Activated CD4-positive, alpha-beta T cell treated with anti-CD3 and anti-CD28 coated beads, Interleukin-2, amount 10 ng/mL, durations not matched to agents 7 days and 5 days (primary cell): Measurements from ENCODE around the gene VDAC1. TPM values are rescaled to one million over a fixed set of nuclear protein-coding genes. Genes with fewer than 3 reads are reported as not detected.
A peak's percentile ranks its signal among the peaks of the same experiment; 100 is the strongest.
"Not testable (repeated sequence)": the region's sequence is repeated elsewhere in the genome, so short reads cannot be mapped to it uniquely, and the experiment has no call there.

ENCODE experiments used
- CTCF ChIA-PET: fragments of 350-600 bp; sonication (Branson Sonifier 250); formaldehyde crosslinking; loops from one replicate; lab custom pipeline; 2021; ENCODE audit warnings: antibody characterized with exemption; lab: Charles Lee
- POLR2A ChIA-PET: fragments of 350-600 bp; sonication (Branson Sonifier 250); formaldehyde crosslinking; loops from one replicate; lab custom pipeline; 2021; ENCODE audit warnings: antibody characterized with exemption; lab: Charles Lee
- DNase-seq: peaks from one replicate; pipeline ENCODE4 v3.0.0-alpha.2; 2020
- H3K27ac Mint-ChIP-seq: one replicate; pipeline ENCODE4 v1.8.0; 2021; ENCODE audit warnings: mild to moderate bottlenecking, moderate library complexity, mixed read lengths
- H3K27me3 Mint-ChIP-seq: one replicate; pipeline ENCODE4 v1.8.0; 2021; ENCODE audit warnings: mixed read lengths
- H3K36me3 Mint-ChIP-seq: one replicate; pipeline ENCODE4 v1.8.0; 2021; ENCODE audit warnings: low read depth, mixed read lengths
- H3K4me1 Mint-ChIP-seq: one replicate; pipeline ENCODE4 v1.8.0; 2021; ENCODE audit warnings: mixed read lengths
- H3K4me3 Mint-ChIP-seq: one replicate; pipeline ENCODE4 v1.8.0; 2021; ENCODE audit warnings: mild to moderate bottlenecking, moderate library complexity, mixed read lengths
- H3K9me3 Mint-ChIP-seq: one replicate; pipeline ENCODE4 v1.8.0; 2021; ENCODE audit warnings: mixed read lengths
- total RNA-seq, 2 experiments: library from RNA; stranded (reverse); gene quantifications; one replicate each; pipeline ENCODE4 v1.2.3, GENCODE V29; 2021

VDAC1 gene
- total RNA-seq, 2 experiments from 2014 or later, result 184 to 208 TPM

DNA sequence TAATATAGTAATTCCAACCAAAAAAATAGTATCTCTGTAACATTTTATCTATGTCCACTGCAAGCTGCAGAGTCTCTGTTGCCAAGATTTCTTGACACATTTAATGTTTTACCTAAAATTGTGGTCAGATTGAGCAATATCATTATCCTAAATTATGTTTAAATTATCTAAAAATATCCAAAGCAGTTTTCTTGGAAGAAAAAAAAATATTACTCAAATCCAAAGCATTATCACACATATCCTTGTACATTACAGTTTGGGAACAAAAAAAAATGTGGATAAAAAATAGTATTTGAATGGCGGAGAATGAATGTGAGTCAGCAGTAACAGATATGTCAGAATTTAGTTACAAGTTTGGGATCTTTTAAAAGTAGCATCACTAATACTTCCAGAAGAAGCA is 48.6 kb downstream of the VDAC1 start:
- H3K27ac Mint-ChIP-seq, H3K9me3 Mint-ChIP-seq, POLR2A ChIA-PET, H3K4me3 Mint-ChIP-seq, H3K27me3 Mint-ChIP-seq, DNase-seq: not testable (repeated sequence)
- Mint-ChIP-seq H3K4me1 (peaks cover 20% of the 10 kb centered on the region), H3K36me3 (peaks cover 36% of the 10 kb centered on the region)
- CTCF ChIA-PET, result interaction anchor here (0.7 kb wide), 1 partner anchor 13 kb away, joined by 5 read pairs; no protein-coding TSS in a partner anchor

DNA sequence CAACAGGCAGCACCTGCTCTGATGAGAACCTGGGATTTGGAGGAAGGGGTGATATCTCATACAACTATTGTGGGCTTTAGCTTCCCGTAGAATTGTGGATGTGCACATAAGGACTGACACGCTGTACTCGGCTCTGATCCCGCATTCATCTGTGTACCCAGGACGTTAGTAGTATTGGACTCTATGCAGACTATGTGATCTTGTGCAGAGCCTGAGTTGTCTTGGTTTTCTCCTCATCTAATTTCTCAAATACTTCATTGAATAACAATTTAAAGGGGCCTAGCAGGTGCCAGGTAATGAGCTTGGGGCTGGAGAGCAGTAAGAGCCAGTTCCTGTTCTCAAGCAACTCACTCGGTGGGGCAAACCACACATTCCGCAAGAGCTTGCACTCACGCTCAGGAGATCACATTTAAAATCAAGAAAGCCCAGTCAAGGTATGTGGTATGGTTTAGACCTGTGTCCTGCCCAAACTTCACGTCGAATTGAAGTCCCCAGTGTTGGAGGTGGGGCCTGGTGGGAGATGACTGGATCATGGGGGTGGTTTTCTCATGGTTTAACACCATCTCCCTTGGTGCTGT is 51.1 kb downstream of the VDAC1 start:
- Mint-ChIP-seq H3K4me1 (peaks cover 9% of the 10 kb centered on the region), H3K27me3 (no peaks in the 10 kb centered on the region), H3K9me3 (no peaks in the 10 kb centered on the region), H3K27ac (no peak overlapping the region), H3K36me3 (peaks cover 28% of the 10 kb centered on the region), H3K4me3 (no peak overlapping the region)
- DNase-seq, result no peak
- CTCF ChIA-PET, result interaction anchor here (1.3 to 2.3 kb wide), 2 partner anchors 9 to 48 kb away, joined by 5 to 10 read pairs; no protein-coding TSS in a partner anchor
- POLR2A ChIA-PET, result no interaction called here

DNA sequence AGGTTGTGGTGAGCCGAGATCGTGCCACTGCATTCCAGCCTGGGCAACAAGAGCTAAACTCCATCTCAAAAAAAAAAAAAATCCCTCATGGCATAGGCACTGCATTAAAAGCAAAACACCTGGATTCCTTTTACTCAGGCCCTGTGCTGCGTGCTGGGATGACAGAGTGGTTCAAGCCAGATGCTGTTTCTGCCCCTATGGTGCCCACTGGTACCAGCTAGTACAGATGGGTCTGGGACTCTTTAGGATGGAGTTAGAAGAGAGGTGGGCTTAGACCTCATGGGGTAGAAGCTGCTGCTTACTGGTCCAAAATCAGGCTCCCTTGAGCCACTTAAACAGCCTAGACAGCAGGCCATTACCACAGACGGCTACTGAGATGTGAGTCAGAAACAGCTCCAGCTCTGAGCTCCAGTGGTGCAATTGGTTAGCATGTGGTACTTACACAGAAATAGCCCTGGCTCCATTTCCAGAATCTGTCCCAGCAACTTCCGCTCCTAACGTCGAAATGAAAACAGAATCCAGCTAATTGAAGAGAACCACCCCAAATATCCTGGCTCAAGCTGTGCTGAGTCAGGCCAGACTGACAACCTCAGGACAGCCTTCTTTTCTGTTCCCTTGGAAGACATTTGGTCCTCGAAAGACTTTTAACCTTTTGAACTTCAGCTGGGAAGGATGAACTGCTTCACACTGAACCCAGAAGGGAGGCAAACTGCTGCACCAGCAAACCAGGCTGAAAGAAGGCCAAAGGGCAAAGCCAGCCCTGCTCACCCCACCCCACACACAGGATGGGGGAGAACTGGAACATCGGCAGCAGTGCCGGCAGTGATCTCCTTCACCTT is 51.8 kb downstream of the VDAC1 start:
- Mint-ChIP-seq H3K27me3 (no peaks in the 10 kb centered on the region), H3K9me3 (no peaks in the 10 kb centered on the region), H3K27ac (no peak overlapping the region), H3K36me3 (peaks cover 28% of the 10 kb centered on the region), H3K4me1 (peaks cover 7% of the 10 kb centered on the region), H3K4me3 (no peak overlapping the region)
- CTCF ChIA-PET, result interaction anchor here (2.3 kb wide), 1 partner anchor 10 kb away, joined by 10 read pairs; no protein-coding TSS in a partner anchor
- POLR2A ChIA-PET, result no interaction called here
- DNase-seq, result no peak

DNA sequence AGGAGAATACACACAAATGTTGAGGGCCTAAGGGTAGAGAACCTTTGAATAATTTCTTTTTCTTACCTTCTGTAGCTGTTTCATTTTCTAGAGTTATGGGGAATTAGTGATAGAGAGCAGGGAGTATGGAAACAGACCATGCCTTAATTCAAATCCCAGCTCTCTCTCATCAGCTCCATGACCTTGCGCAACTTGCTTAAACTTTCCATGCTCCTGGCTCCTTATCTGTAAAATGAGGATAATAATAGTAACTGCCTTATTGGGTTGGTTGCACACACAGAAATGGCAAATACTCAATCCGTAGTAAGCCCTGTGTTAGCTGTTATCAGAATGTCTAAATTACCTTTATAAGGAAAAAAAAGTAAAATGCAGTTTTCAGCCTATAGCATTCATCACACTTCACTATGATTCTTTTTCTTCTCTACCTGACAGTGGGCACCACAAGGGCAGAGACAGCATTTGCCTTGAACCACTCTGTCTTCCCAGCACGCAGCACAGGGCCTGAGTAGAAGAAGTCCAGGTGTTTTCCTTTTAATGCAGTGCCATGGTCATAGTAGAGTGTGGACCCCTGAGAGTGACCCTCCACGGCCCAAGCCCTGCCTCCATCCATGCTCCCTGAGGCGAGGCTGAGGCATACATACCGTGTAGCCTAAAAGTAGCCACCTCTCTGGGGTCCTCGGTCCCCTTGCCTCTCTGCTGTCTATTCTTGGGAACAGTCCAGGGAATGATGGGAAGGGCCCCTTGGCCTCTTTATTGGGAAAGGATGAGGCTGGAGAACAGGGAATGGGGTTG is 53.8 kb downstream of the VDAC1 start:
- Mint-ChIP-seq H3K9me3 (no peaks in the 10 kb centered on the region), H3K4me1 (no peaks in the 10 kb centered on the region), H3K4me3 (no peak overlapping the region), H3K36me3 (peaks cover 17% of the 10 kb centered on the region), H3K27me3 (no peaks in the 10 kb centered on the region), H3K27ac (no peak overlapping the region)
- DNase-seq, result no peak
- POLR2A ChIA-PET, result no interaction called here
- CTCF ChIA-PET, result interaction anchor here (0.8 kb wide), 1 partner anchor 17 kb away, joined by 3 read pairs; no protein-coding TSS in a partner anchor

DNA sequence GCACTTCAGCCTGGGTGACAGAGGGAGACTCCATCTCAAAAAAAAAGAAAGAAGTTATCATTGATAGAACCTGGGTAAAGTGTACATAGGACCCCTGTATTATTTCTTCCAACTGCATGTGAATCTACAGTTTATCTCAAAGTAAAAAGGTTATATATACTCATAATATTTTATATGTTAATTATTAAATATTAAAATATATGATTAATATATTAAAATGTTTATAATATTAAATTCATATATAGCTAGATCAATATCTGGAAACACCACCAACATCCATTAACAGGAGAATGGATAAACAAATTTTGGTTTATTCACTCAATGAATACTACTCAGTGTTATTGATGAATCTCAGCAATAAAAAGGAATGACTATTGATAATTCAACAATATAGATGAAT is 56.1 kb downstream of the VDAC1 start:
- DNase-seq, result no peak
- Mint-ChIP-seq H3K27ac (no peak overlapping the region), H3K36me3 (peaks cover 1% of the 10 kb centered on the region), H3K4me3 (no peak overlapping the region), H3K27me3 (peaks cover 3% of the 10 kb centered on the region), H3K9me3 (no peaks in the 10 kb centered on the region), H3K4me1 (no peaks in the 10 kb centered on the region)
- CTCF ChIA-PET, result no interaction called here
- POLR2A ChIA-PET, result no interaction called here

DNA sequence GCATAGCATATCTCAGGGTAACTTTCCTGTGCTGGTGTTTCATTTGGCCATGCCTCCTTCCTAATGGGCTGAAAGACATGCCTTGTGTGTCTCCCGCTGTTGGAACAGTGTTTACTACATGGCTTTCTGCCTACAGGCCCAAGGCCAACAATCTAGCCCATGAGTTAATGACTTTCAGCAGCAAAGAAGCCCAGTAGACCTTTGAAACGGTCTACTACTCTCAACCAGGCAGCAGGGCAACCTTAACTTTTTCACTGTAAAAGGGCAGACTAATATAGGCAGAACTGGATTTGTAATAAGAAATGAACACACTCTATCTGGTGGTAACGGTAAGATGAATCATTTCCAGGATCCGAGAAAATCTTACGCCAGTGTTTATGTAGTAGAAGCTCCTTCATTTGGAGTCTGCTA is 57.3 kb downstream of the VDAC1 start:
- H3K4me3 Mint-ChIP-seq, result no peak overlapping the region
- H3K4me1 Mint-ChIP-seq, result no peaks in the 10 kb centered on the region
- ChIA-PET POLR2A (no interaction called here), CTCF (interaction anchor here (0.7 to 0.9 kb wide), 2 partner anchors 13 to 19 kb away, joined by 3 read pairs; no protein-coding TSS in a partner anchor)
- H3K27me3 Mint-ChIP-seq, result peaks cover 3% of the 10 kb centered on the region
- no peaks in the 10 kb centered on the region for H3K36me3 Mint-ChIP-seq
- H3K27ac Mint-ChIP-seq, result no peak overlapping the region
- no peaks in the 10 kb centered on the region for H3K9me3 Mint-ChIP-seq
- DNase-seq, result no peak

DNA sequence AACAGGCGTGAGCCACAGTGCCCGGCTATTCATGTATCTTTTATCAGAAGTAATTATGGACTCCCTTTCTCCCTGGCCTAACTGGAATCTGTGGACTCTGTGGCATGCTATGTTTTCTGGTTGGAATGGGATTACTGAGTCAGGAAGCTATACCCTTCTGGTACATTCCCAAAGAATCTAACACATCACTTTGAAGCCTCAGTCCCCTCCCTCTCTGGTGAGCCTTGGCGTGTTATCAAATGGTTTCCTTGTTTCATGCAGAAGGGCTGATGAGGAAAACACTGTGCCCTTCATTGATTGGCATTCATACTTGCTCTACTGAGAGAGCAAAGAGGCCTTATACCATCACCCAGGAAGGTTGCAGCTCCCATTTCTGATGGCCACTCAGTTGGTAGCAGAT is 59.2 kb downstream of the VDAC1 start:
- Mint-ChIP-seq H3K36me3 (no peaks in the 10 kb centered on the region), H3K9me3 (no peaks in the 10 kb centered on the region), H3K27ac (no peak overlapping the region), H3K4me3 (no peak overlapping the region), H3K4me1 (no peaks in the 10 kb centered on the region), H3K27me3 (peaks cover 5% of the 10 kb centered on the region)
- DNase-seq, result no peak
- ChIA-PET CTCF (interaction anchor here (1.0 to 1.1 kb wide), 2 partner anchors 11 to 15 kb away, joined by 3 to 5 read pairs; no protein-coding TSS in a partner anchor), POLR2A (no interaction called here)

DNA sequence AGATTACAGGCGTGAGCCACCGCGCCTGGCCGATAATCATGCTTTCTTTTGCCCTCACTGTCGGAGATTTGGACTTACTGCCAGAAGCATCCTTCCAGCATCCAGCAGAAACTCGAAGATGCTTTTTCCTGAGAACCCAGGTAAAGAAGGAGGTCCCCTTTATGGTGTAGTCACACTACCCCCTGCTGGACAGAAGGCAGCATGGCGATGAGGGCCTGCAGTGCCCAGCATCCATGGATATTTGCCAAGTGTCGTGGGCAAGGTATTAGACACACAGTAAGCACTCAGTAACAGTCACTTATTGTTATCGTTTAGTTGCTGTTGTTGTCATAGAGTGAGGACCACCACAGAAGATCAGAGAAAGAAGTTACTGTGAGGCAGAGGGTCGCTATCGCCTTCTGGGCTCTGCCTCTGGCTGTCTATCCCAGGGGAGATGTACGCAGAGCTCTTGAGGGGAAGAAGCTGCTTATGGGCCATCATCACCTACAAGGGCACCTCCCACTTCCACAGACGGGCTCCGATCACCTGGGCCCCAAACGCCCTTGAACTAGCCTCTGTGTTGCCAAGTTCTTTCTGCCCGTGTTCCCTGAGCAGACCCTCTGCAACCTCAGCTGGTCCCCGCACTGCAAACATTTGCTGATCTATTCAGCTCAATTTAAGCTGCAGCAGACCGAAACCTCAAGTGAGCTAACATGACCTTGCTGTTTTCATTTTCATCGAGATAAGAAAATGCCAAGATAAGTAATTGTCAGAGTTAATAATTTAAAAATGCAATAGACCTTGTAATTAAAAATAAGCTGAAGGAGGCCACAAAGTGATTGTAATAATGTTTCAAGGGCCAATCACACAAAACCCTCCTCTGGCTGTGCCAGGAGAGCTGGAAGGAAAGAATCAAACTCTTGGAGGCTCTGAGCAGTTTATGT is 60.3 kb downstream of the VDAC1 start:
- peaks cover 5% of the 10 kb centered on the region for H3K27me3 Mint-ChIP-seq
- POLR2A ChIA-PET, result no interaction called here
- no peaks in the 10 kb centered on the region for H3K9me3 Mint-ChIP-seq
- H3K27ac Mint-ChIP-seq, result no peak overlapping the region
- no peak overlapping the region for H3K4me3 Mint-ChIP-seq
- CTCF ChIA-PET, result interaction anchor here (0.5 to 1.1 kb wide), 4 partner anchors 9 to 123 kb away, joined by 3 to 5 read pairs (median 3); no protein-coding TSS in a partner anchor
- DNase-seq, result peak; percentile 37
- no peaks in the 10 kb centered on the region for H3K36me3 Mint-ChIP-seq
- H3K4me1 Mint-ChIP-seq, result no peaks in the 10 kb centered on the region

DNA sequence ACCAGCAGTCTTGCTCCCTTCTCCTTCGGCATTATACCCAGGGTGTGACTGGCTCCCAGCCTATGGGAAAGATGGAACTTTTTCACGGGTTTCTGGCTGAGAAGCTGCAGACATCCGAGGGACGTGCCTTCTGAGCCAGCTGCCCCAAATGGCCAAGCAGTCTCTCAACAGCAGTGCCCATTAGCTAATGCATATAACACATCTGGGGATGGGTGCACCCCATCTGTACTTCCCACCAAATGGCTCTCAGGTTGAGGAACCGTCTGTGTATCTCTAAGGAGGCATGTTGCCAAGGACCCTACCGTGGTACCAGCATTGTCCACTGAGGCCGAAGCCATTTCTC is 61.3 kb downstream of the VDAC1 start:
- POLR2A ChIA-PET, result no interaction called here

DNA sequence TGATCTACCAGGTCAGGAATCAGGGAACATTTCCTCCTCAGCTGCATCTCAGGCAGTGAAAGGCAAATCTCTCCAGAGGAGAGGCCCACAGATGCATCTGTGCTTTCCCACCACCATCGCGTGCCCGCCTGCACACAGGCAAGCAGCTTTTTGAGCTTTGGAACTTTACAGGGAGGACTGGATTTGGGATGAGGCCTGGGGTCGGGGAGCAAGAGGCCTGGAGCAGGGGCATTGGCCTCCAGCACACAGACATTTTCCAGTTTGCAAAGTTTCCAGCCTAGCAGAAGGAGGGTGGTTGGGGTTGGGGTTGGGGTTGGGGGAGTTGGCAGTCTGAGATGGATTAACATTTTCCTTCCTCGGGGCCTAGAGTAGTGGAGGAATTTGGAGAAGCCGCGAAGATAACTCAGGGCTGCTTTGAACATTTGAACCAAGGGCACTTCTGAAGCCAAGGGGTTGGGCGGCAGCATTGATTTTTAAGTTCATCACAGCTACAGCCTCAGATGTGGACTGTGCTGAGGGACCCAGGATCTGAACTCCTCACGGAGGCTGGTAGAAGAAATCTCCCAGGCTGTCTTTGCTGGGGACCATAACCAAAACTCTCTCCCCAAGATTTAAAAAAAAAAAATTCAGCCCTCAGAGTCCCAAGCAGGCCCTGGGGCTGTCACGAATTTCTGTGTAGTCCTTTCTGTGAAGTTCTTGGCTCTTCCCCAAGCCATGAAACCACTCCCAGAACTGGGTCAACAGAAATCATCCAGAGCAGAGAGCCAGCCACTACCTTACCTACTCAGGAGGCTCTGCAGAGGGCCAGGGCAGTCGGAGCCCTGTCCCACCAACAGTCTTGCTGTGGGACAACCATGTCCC is 61.9 kb downstream of the VDAC1 start:
- CTCF ChIA-PET, result interaction anchor here (0.5 kb wide), 1 partner anchor 91 kb away, joined by 4 read pairs; no protein-coding TSS in a partner anchor

More for the DNA sequence above, 61.3 kb downstream of the VDAC1 start:
- no peak overlapping the region for H3K27ac Mint-ChIP-seq
- no peak overlapping the region for H3K4me3 Mint-ChIP-seq
- no peak for DNase-seq
- peaks cover 5% of the 10 kb centered on the region for H3K27me3 Mint-ChIP-seq
- H3K36me3 Mint-ChIP-seq, result no peaks in the 10 kb centered on the region
- CTCF ChIA-PET, result no interaction called here
- H3K9me3 Mint-ChIP-seq, result no peaks in the 10 kb centered on the region
- H3K4me1 Mint-ChIP-seq, result no peaks in the 10 kb centered on the region

DNA sequence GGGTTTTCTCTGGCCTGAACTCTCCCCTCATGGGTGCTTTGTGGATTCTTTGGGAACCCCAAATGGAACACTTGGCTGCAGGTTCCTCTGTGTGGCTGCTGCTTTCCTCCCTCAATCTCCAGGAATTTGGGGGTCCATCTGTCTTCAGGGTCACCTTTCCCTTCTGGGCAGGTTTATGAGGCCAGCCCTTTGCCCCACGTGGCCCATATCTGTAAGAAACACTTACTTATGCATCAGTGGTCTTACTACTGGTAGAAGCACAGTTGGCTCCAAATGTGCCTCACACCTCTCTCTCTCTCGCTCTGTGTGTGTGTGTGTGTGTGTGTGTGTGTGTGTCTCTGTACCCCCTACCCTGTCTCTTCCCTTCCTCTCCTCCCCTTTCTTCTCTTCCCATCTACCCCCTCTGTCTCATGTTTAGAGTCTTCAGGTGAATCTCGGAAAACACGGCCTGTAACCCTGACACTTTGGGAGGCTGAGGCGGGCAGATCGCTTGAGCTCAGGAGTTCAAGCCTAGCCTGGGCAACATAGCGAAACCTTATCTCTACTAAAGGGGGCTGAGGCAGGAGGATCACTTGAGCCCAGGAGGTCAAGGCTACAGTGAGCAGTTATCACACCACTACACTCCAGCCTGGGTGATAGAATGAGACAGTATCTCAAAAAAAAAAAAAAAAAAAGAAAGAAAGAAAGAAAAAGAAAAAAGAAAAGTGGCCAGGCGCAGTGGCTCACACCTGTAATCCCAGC is 63.1 kb downstream of the VDAC1 start:
- H3K9me3 Mint-ChIP-seq, result peaks cover 2% of the 10 kb centered on the region
- H3K27me3 Mint-ChIP-seq, result peaks cover 5% of the 10 kb centered on the region
- H3K4me3 Mint-ChIP-seq, result no peak overlapping the region
- H3K36me3 Mint-ChIP-seq, result no peaks in the 10 kb centered on the region
- H3K27ac Mint-ChIP-seq, result no peak overlapping the region
- no peak for DNase-seq
- H3K4me1 Mint-ChIP-seq, result no peaks in the 10 kb centered on the region
- POLR2A ChIA-PET, result no interaction called here
- CTCF ChIA-PET, result no interaction called here

More for the DNA sequence above, 61.9 kb downstream of the VDAC1 start:
- Mint-ChIP-seq H3K9me3 (no peaks in the 10 kb centered on the region), H3K4me3 (no peak overlapping the region), H3K27me3 (peaks cover 5% of the 10 kb centered on the region), H3K36me3 (no peaks in the 10 kb centered on the region), H3K27ac (no peak overlapping the region), H3K4me1 (no peaks in the 10 kb centered on the region)
- no peak for DNase-seq
- POLR2A ChIA-PET, result no interaction called here
